Trophoblast cell (in vitro differentiated cells and primary cell): ENCODE measurements around the gene DNAI1.
"Not testable (repeated sequence)": the region's sequence is repeated elsewhere in the genome, so short reads cannot be mapped to it uniquely, and the experiment has no call there.

Experiments used
- DNase-seq, 2 donors: peaks; one replicate each; pipeline ENCODE4 v3.0.0-alpha.2; 2016
- H2AFZ ChIP-seq: 2 replicates; pipeline ENCODE4 v1.6.1; 2013; ENCODE audit warnings: low read length, moderate library complexity, mild to moderate bottlenecking; ENCODE audit not compliant: insufficient read depth, poor library complexity
- H2AK5ac ChIP-seq: 2 replicates; pipeline ENCODE4 v1.6.1; 2013; ENCODE audit warnings: mild to moderate bottlenecking, low read length
- H2BK120ac ChIP-seq: 2 replicates; pipeline ENCODE4 v1.6.1; 2013; ENCODE audit warnings: low read length, mild to moderate bottlenecking, moderate library complexity; ENCODE audit not compliant: insufficient read depth, poor library complexity
- H2BK12ac ChIP-seq: 2 replicates; pipeline ENCODE4 v1.6.1; 2013; ENCODE audit warnings: mild to moderate bottlenecking, low read length, moderate library complexity
- H2BK5ac ChIP-seq: 2 replicates; pipeline ENCODE4 v1.6.1; 2013; ENCODE audit warnings: low read length, low read depth, moderate library complexity, mild to moderate bottlenecking; ENCODE audit not compliant: poor library complexity
- H3K14ac ChIP-seq: 2 replicates; pipeline ENCODE4 v1.6.1; 2013; ENCODE audit warnings: mild to moderate bottlenecking, low read length
- H3K18ac ChIP-seq: 2 replicates; pipeline ENCODE4 v1.6.1; 2013; ENCODE audit warnings: mild to moderate bottlenecking, low read length
- H3K23ac ChIP-seq: 2 replicates; pipeline ENCODE4 v1.6.1; 2013; ENCODE audit warnings: low read length
- H3K27ac ChIP-seq: 2 replicates; pipeline ENCODE4 v1.5.1; 2013; ENCODE audit warnings: low read depth, mild to moderate bottlenecking, inconsistent platforms, low read length, moderate library complexity
- H3K27me3 ChIP-seq: 2 replicates; pipeline ENCODE4 v1.6.1; 2013; ENCODE audit warnings: inconsistent platforms, mild to moderate bottlenecking, low read length, moderate library complexity; ENCODE audit not compliant: insufficient read depth
- H3K36me3 ChIP-seq, 2 experiments: 1 replicate in 1 of 2; 2 replicates in 1 of 2; pipeline ENCODE4 v1.6.1; 2013; ENCODE audit warnings: low read length in 2 of 2, mild to moderate bottlenecking in 2 of 2, moderate library complexity in 1 of 2; ENCODE audit not compliant: insufficient read depth in 2 of 2, control insufficient read depth in 1 of 2
- H3K4ac ChIP-seq: 2 replicates; pipeline ENCODE4 v1.6.1; 2013; ENCODE audit warnings: low read depth, mild to moderate bottlenecking, low read length, moderate library complexity
- H3K4me1 ChIP-seq, 2 experiments: 1 replicate in 1 of 2; 2 replicates in 1 of 2; pipeline ENCODE4 v1.6.1; 2013; ENCODE audit warnings: low read length in 2 of 2, mild to moderate bottlenecking in 2 of 2, moderate library complexity in 1 of 2; ENCODE audit not compliant: insufficient read depth in 2 of 2, control insufficient read depth in 1 of 2
- H3K4me2 ChIP-seq: 2 replicates; pipeline ENCODE4 v1.6.1; 2013; ENCODE audit warnings: inconsistent platforms, mild to moderate bottlenecking, low read length, moderate library complexity
- H3K4me3 ChIP-seq: 2 replicates; pipeline ENCODE4 v1.5.1; 2013; ENCODE audit warnings: mild to moderate bottlenecking, low read depth, low read length, inconsistent platforms
- H3K79me1 ChIP-seq: one replicate; pipeline ENCODE4 v1.6.1; 2013; ENCODE audit warnings: low read length
- H3K79me2 ChIP-seq: 2 replicates; pipeline ENCODE4 v1.6.1; 2013; ENCODE audit warnings: low read length, mild to moderate bottlenecking; ENCODE audit not compliant: control insufficient read depth, insufficient read depth, poor library complexity
- H3K9ac ChIP-seq: 2 replicates; pipeline ENCODE4 v1.6.1; 2013; ENCODE audit warnings: mild to moderate bottlenecking, low read length
- H3K9me3 ChIP-seq: 2 replicates; pipeline ENCODE4 v1.6.1; 2013; ENCODE audit warnings: low read depth, mild to moderate bottlenecking, control low read depth, inconsistent platforms, low read length; ENCODE audit not compliant: insufficient read depth
- H4K12ac ChIP-seq: 2 replicates; pipeline ENCODE4 v1.6.1; 2013; ENCODE audit warnings: low read depth, mild to moderate bottlenecking, low read length, moderate library complexity
- H4K8ac ChIP-seq: 2 replicates; pipeline ENCODE4 v1.6.1; 2013; ENCODE audit warnings: low read depth, mild to moderate bottlenecking, low read length, moderate library complexity
- H4K91ac ChIP-seq: one replicate; pipeline ENCODE4 v1.6.1; 2013; ENCODE audit warnings: low read depth, mild to moderate bottlenecking, low read length, moderate library complexity
- WGBS: extraction: QIAGEN DNeasy Blood & Tissue Kit; methylation state at CpG from one replicate; pipeline ENCODE4 v1.1.7; 2013; ENCODE audit warnings: missing lambda C conversion rate; ENCODE audit not compliant: insufficient read length, insufficient coverage; ENCODE audit errors: extremely low coverage; 5-methylcytosine and 5-hydroxymethylcytosine counted together

DNAI1 gene

DNA sequence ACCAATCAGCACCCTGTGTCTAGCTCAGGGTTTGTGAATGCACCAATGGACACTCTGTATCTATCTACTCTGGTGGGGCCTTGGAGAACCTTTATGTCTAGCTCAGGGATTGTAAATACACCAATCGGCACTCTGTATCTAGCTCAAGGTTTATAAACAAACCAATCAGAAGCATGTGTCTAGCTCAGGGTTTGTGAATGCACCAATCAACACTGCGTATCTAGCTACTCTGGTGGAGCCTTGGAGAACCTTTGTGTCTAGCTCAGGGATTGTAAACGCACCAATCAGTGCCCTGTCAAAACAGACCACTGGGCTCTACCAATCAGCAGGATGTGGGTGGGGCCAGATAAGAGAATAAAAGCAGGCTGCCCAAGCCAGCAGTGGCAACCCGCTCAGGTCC, 20.1 kb upstream of the DNAI1 start:
- not testable (repeated sequence) for H2BK5ac ChIP-seq, H4K8ac ChIP-seq, H3K4me2 ChIP-seq, H2AK5ac ChIP-seq, H3K79me1 ChIP-seq, H3K4me1 ChIP-seq, H3K18ac ChIP-seq, H3K27me3 ChIP-seq, H2BK120ac ChIP-seq, H3K23ac ChIP-seq, H3K4me3 ChIP-seq, H2AFZ ChIP-seq, H2BK12ac ChIP-seq, H3K79me2 ChIP-seq, H3K4ac ChIP-seq, H3K14ac ChIP-seq, H4K12ac ChIP-seq, H3K9ac ChIP-seq, DNase-seq, H4K91ac ChIP-seq, H3K36me3 ChIP-seq, H3K27ac ChIP-seq, H3K9me3 ChIP-seq
- WGBS, result no CpG with 5 or more reads among the region's 4 CpGs

DNA sequence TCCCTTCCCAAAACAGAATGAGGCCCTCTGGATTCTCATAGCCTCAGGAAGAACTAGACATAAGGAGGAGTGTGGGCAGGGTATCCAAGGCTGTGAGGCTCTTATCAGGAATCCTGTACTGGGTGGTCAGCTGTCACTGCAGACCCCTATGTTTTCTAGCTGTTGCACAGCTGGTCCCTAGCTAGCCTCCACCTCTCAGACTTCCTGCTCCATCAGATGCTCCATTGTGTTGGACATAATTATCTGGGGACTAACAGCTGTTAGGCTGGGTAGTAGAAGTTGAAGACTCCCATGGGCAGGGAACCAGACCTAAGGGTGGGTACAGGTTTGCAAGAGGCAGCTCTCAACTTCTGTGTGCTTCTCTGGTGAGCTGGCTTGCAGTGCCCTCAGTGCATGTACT, 18.6 kb upstream of the DNAI1 start:
- H2AK5ac ChIP-seq, result no peak overlapping the region
- no peak overlapping the region for H2AFZ ChIP-seq
- H3K27me3 ChIP-seq, result no peaks in the 10 kb centered on the region
- H3K4me1 ChIP-seq, result no peaks in the 10 kb centered on the region
- no peak overlapping the region for H3K27ac ChIP-seq
- H3K23ac ChIP-seq, result no peak overlapping the region
- H2BK5ac ChIP-seq, result no peak overlapping the region
- H3K9me3 ChIP-seq, result no peaks in the 10 kb centered on the region
- no peaks in the 10 kb centered on the region for H3K79me1 ChIP-seq
- H4K12ac ChIP-seq, result no peak overlapping the region
- no peak overlapping the region for H3K4me2 ChIP-seq
- H4K8ac ChIP-seq, result no peak overlapping the region
- H2BK12ac ChIP-seq, result no peak overlapping the region
- H3K14ac ChIP-seq, result no peak overlapping the region
- no peak overlapping the region for H2BK120ac ChIP-seq
- H4K91ac ChIP-seq, result no peak overlapping the region
- H3K4me3 ChIP-seq, result no peak overlapping the region
- no peak for DNase-seq
- peak overlapping the region; percentile 4 for H3K9ac ChIP-seq
- H3K4ac ChIP-seq, result no peak overlapping the region
- H3K79me2 ChIP-seq, result no peaks in the 10 kb centered on the region
- H3K36me3 ChIP-seq, result peaks cover 4% of the 10 kb centered on the region in 2 experiments
- no peak overlapping the region for H3K18ac ChIP-seq

DNA sequence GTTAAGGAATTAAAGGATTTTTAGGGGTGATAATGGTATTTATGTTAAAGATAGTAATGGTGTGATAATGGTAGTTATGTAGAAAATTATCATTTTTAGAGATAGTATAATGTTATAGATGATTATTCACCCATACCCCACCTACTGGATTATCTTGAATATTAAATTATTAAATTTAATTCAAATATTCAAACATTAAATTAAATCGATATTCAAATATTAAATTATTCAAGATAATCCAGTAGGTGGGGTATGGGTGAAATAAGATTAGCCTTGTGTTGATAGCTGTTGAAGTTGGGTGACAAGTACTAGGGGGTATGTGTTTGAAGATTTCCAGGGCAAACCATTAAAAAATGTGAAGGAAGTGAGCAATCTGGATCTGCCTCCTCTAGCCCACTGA, 15.8 kb upstream of the DNAI1 start:
- H3K14ac ChIP-seq, result no peak overlapping the region
- H3K27me3 ChIP-seq, result no peaks in the 10 kb centered on the region
- H3K9me3 ChIP-seq, result no peaks in the 10 kb centered on the region
- H4K12ac ChIP-seq, result no peak overlapping the region
- no peak overlapping the region for H3K9ac ChIP-seq
- no peak overlapping the region for H3K4me2 ChIP-seq
- no peak overlapping the region for H3K4ac ChIP-seq
- no peak for DNase-seq
- no peaks in the 10 kb centered on the region for H3K79me2 ChIP-seq
- H2AK5ac ChIP-seq, result no peak overlapping the region
- H2AFZ ChIP-seq, result no peak overlapping the region
- H2BK120ac ChIP-seq, result no peak overlapping the region
- no peak overlapping the region for H4K91ac ChIP-seq
- H3K4me1 ChIP-seq, result no peaks in the 10 kb centered on the region
- H3K23ac ChIP-seq, result no peak overlapping the region
- H4K8ac ChIP-seq, result no peak overlapping the region
- WGBS, result no CpG with 5 or more reads among the region's 1 CpG
- H3K4me3 ChIP-seq, result no peak overlapping the region
- H3K36me3 ChIP-seq, result peaks cover 4% of the 10 kb centered on the region in 2 experiments
- H2BK12ac ChIP-seq, result no peak overlapping the region
- no peak overlapping the region for H2BK5ac ChIP-seq
- no peak overlapping the region for H3K27ac ChIP-seq
- no peak overlapping the region for H3K18ac ChIP-seq
- no peaks in the 10 kb centered on the region for H3K79me1 ChIP-seq

DNA sequence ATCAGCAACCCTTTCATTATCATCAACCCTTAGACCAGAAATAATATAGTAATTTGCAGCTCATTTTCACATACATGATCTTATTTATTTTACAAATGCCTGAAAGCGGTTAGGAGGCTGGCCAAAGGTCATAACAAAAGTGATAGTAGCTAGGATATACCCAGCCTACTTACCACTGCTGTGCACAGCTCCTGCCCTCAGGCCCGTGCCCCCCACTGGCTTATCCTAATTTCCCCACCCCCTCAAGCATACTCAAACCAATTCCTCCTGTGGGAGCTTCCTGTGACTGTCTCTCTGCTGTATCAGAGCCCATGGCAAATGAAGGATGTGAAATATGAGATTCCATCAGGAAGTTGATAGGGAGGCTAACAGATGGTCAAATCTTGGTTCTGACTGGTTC, 15.1 kb upstream of the DNAI1 start:
- Histone ChIP-seq H2BK120ac (no peak overlapping the region), H3K4me3 (no peak overlapping the region), H3K36me3 (peaks cover 0 to under 1% of the 10 kb centered on the region in 2 experiments), H3K4ac (no peak overlapping the region), H3K23ac (no peak overlapping the region), H3K4me1 (no peaks in the 10 kb centered on the region), H2BK5ac (no peak overlapping the region), H3K27me3 (no peaks in the 10 kb centered on the region), H3K9ac (no peak overlapping the region), H3K4me2 (no peak overlapping the region), H4K12ac (no peak overlapping the region), H3K9me3 (no peaks in the 10 kb centered on the region), H3K18ac (no peak overlapping the region), H4K91ac (no peak overlapping the region), H2AK5ac (no peak overlapping the region), H2BK12ac (no peak overlapping the region), H2AFZ (no peak overlapping the region), H3K79me2 (no peaks in the 10 kb centered on the region), H3K27ac (no peak overlapping the region), H4K8ac (no peak overlapping the region), H3K79me1 (no peaks in the 10 kb centered on the region), H3K14ac (no peak overlapping the region)
- WGBS, result no CpG with 5 or more reads among the region's 2 CpGs
- DNase-seq, result no peak

DNA sequence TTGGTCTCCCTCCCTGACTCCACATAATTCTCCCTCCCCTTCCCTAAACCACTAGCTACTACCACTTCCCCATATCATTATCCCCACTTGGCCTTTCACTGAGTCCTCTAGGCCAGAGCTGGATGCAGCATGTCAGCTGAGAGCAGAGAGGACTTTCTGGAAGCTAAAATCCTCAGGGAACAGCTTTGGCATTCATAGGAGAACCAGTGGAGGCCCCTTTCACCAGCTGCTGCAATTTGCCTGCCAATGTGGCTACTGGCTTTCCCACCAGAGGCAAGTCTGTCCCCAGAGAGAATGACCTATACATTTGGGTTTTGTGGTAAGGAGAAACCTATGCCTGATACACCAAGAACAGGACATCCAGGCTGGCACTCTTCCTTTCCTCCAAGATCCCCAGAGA, 14.6 kb upstream of the DNAI1 start:
- H4K8ac ChIP-seq, result no peak overlapping the region
- no peak overlapping the region for H3K4me3 ChIP-seq
- no peak overlapping the region for H2BK12ac ChIP-seq
- H2BK120ac ChIP-seq, result no peak overlapping the region
- no peaks in the 10 kb centered on the region for H3K9me3 ChIP-seq
- H3K27me3 ChIP-seq, result no peaks in the 10 kb centered on the region
- no peak overlapping the region for H3K9ac ChIP-seq
- H4K12ac ChIP-seq, result no peak overlapping the region
- H2BK5ac ChIP-seq, result no peak overlapping the region
- H3K4ac ChIP-seq, result no peak overlapping the region
- H3K4me1 ChIP-seq, result no peaks in the 10 kb centered on the region
- H4K91ac ChIP-seq, result no peak overlapping the region
- H2AK5ac ChIP-seq, result no peak overlapping the region
- H2AFZ ChIP-seq, result no peak overlapping the region
- H3K14ac ChIP-seq, result no peak overlapping the region
- H3K18ac ChIP-seq, result no peak overlapping the region
- H3K79me1 ChIP-seq, result no peaks in the 10 kb centered on the region
- no peaks in the 10 kb centered on the region for H3K36me3 ChIP-seq
- no peak overlapping the region for H3K23ac ChIP-seq
- H3K79me2 ChIP-seq, result no peaks in the 10 kb centered on the region
- no peak overlapping the region for H3K4me2 ChIP-seq
- H3K27ac ChIP-seq, result no peak overlapping the region
- DNase-seq, result no peak
